EH (cell line): ENCODE results near the gene EGLN2.
A peak's percentile ranks its signal among the peaks of the same experiment; 100 is the strongest.
"Not testable (repeated sequence)": the region's sequence is repeated elsewhere in the genome, so short reads cannot be mapped to it uniquely, and the experiment has no call there.

ENCODE experiments used
- DNase-seq: peaks from one replicate; pipeline ENCODE4 v3.0.0-alpha.2; 2015; ENCODE audit warnings: low read depth

EGLN2 gene

DNA sequence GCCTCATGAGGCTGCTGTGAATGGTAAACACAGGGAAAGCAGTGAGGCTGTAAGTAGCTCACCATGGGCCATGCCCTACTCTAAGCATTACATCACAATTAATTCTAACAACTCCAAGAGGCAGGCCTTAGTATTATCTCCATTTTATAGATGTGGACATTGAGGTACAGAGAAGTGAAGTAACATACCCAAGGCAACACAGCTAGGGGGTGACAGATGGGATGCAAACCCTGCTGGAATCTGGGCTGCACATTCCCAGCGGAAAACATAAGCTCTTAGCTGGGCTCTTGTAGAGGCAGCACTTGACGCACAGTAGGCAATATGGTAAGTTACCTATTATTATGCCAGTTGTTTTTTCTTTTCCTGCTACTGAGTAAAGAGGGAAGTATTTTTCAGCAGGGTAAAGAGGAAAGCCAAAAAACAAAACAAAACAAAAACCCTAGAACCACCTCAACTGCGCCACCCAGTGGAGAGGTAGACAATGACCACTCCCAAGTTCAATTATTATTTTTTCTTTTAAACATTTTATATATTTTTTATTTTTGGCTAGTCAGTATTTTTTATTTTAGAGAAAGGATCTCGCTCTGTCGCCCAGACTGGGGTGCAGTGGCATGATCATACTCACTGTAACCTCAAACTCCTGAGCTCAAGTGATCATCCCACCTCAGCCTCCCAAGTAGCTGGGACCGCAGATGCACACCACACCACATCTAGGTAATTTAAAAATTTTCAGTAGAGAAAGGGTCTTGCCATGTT lies 20.7 kb downstream of the EGLN2 start:
- peak; percentile 50 for DNase-seq

DNA sequence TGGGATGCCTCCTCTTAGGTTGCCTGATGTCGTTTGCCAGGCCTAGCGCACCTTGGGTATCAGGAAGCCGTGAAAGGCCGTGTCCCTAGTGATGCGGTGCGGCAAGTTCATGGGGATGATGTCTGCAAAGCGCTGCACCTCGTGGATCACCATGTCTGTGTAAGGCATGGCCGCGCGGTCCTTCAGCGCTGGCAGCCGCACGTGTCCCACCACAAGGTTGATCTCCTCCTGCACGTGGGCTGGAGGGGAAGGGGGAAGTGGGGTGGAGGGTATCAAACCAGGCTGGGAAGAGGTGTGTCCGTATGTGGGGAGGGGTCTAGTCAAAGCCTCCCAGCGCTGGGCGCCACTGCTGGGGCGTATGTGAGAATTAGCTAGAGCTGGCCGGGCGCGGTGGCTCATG lies 23.2 kb downstream of the EGLN2 start:
- no peak for DNase-seq

DNA sequence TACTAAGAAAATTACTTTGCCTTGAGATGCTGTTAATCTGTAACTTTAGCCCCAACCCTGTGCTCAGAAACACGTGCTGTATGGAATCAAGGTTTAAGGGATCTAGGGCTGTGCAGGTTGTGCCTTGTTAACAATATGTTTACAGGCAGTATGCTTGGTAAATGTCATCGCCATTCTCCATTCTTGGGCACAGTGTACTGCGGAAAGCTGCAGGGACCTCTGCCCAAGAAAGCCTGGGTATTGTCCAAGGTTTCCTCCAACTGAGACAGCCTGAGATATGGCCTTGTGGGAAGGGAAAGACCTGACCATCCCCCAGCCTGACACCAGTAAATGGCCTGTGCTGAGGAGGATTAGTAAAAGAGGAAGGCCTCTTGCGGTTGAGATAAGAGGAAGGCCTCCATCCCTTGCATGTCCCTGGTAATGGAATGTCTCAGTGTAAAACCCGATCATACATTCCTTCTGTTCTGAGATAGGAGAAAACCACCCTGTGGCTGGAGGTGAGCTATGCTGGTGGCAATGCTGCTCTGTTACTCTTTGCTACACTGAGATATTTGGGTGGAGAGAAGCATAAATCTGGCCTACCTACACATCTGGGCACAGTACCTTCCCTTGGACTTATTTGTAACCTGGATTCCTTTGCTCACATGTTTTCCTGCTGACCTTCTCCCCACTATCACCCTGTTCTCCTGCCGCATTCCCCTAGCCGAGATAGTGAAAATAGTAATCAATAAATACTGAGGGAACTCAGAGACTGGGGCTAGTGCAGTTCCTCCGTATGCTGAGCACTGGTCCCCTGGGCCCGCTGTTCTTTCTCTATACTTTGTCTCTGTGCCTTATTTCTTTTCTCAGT lies 23.9 kb downstream of the EGLN2 start:
- peak; percentile 38 for DNase-seq

DNA sequence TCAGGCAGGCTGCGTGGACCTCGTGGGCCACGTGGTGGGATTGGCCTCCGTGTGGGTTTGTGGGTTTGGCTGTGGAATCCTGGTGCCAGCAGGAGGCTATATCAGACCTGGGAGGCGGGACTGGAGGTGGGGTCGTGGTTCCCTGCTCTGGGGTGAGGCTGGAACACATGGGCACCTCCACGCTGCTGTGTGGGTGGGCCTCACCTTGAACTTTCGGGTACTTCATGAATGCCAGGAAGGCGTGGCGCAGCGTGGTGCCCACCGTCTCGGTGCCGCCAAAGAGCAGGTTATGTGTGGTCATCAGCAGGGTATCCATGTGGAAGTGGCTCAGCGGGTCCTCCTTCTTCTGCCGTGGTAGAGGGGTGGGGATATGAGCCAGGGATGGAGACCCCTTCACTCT lies 25.9 kb downstream of the EGLN2 start:
- not testable (repeated sequence) for DNase-seq

DNA sequence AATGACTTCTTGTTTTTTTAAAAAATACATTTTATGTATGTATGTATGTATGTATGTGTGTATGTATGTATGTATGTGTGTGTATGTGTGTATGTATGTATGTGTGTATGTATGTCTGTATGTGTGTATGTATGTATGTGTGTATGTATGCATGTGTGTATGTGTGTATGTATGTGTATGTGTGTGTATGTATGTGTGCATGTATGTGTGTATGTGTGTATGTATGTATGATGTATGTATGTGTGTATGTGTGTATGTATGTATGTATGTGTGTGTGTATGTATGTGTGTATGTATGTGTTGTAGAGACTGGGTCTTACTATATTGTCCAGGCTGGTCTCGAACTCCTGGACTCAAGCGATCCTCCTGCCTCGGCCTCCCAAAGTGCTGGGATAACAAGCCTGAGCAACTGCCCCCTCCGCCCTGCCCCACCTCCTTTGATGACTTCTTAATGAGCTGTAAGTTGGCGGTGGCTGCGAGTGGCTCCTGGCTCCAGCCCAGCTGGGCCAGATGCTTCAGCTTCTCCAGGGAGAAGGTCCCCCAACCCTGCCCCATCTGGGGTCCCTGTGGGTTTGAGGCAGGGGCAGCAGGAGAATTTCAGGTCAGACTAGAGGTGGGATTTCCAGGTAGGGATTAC lies 26.6 kb downstream of the EGLN2 start:
- not testable (repeated sequence) for DNase-seq

DNA sequence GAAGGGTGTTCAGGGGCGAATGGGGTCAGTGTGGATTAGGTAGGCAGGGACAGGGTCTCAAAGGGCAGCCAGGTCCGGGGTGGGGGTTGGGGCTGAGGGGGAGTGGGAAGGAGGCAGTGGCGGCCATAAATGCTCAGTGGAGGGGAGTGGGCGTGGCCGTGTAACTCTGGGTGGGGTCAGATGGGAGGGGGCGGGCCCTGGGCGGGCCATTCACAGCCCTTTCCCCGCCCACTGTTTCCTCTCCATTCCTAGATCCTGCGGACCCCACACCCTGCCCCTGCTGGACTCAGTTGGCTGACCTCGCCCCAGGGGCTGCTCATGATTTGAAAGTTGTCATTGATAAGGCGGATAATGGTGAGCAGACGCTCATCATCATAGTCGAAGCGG lies 27.3 kb downstream of the EGLN2 start:
- not testable (repeated sequence) for DNase-seq

DNA sequence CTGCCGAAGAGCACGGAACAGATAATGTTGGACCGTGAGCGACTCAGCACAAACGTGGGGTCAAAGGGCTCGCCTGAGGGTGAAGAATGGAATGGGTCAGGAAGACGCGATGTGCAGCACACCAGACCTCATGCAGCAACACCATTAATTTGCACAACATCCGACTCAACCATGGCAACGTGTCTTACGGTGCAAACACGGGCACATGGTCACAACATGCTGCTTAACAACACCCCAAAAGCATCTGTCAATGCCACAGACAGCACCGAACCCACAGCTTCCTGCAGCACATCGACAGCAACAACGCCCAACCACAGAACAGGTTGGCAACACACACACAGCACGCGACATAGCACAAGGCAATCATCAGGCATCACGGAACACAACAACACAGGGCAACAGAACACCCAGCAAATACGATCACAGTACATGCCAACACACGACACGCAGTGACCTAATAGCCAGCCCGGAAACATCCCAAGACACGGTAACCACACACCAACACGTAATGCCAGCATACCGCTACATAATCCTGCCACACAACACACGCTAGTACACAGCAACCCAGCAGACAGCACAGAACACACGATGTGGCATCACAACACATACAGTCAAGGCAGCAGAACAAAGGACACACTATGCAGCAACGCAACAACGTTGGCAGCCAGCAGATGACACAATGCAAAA lies 27.9 kb downstream of the EGLN2 start:
- not testable (repeated sequence) for DNase-seq

DNA sequence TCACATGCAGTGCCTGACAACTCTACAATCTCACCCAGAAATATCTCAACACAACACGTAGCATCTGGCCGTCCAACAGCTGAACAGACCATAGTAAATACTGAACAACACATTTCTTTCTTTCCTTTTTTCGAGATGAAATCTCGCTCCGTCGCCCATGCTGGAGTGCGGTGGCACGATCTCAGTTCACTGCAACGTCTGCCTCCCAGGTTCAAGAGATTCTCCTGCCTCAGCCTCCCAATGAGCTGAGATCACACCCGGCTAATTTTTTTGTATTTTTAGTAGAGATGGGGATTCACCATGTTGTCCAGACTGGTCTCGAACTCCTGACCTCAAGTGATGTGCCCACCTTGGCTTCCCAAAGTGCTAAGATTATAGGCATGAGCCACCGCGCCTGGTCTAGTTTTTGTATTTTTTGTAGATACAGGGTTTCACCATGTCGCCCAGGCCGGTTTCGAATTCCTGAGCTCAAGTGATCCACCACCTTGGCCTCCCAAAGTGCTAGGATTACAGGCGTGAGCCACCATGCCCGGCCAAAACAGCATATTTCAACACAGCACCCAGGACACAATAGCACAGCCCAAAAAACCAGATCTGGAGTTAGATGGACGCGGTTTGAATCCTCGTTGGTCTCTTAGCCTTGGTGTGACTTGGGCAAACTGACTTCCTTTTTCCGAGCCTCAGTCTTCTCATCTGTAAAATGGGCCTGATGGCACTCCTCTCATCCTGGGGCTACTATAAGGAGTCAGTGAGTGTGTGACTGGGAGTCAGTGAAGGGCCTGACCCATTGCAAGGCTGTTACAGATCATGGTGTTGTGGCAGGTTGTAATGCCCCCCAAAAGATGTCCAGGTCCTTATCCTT lies 28.6 kb downstream of the EGLN2 start:
- no peak for DNase-seq

DNA sequence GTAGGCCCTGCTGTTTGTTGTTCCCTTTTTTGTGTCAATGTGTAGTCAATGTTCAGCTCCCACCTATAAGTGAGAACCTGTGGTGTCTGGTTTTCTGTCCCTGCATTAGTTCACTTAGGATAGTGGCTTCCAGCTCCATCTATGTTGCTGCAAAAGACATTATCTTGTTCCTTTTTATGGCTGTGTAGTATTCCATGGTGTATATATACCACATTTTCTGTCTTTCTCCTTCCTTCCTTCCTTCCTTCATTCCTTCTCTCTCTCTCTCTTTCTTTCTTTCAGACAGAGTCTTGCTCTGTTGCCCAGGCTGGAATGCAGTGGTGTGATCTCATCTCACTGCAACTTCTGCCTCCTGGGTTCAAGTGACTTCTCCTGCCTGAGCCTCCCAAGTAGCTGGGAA lies 30.2 kb downstream of the EGLN2 start:
- DNase-seq, result no peak

DNA sequence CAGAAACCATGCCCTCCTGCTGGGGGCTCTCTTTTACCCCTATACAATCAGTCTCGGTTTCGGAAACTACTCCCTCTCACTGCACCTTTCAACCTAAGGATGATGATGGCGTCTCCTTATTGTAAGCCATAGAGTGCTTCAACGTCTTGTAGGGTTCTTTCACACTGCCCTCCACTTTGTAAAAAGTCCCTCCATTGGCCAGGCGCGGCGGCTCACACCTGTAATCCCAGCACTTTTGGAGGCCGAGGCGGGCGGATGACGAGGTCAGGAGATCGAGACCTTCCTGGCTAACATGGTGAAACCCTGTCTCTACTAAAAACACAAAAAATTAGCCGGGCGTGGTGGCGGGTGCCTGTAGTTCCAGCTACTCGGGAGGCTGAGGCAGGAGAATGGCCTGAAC lies 31.8 kb downstream of the EGLN2 start:
- DNase-seq, result not testable (repeated sequence)

DNA sequence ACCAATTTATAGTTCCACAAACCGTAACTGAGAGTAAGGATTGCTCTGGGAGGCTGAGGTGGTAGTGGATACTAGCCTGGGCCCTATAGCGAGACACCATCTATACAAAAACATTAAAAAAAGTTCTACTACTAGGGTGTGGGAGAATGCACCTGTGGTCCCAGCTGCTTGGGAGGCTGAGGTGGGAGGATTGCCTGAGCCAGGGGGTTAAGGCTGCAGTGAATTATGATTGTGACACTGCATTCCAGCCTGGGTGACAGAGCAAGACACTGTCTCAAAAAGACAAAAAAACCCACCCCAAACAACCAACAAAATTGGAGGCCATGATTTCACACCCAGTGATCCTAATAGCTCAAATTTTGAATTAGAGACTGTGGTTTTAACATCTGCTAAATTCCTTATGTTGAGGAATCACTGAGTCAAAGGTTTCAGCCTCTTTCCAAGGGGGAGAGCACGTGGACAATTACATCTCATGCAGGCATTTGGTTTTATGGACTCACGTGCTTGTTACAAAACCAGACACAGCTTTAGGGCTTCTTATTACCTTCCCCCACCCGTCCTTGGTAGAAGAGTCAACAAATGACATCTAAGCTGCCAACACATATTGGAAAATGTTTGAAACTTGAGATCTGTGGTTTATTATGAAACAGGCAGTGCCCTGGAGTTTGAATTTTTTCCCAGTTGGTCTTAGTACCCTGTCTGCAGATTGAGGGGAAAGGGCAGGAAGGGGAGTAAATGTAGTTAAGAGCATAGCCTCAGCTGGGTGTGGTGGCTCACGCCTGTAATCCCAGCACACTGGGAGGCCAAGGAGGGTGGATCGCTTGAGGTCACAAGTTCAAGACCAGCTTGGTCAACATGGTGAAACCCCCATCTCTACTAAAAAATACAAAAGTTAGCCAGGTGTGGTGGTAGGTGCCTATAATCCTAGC lies 32.8 kb downstream of the EGLN2 start:
- peak; percentile 99 for DNase-seq

DNA sequence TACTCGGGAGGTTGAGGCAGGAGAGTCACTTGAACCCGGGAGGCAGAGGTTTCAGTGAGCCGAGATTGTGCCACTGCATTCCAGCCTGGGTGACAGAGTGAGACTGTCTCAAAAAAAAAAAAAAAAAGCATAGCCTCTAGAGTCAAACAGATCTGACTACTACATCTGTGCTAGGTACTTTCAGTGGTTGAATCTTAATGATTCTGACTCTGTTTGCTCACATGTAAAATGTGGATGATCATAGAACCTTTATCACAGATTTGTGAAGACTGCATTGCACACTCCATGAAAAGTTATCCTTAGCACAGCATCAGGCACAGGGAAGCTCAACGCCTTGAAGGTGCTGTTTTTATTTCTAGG lies 33.4 kb downstream of the EGLN2 start:
- DNase-seq, result not testable (repeated sequence)

DNA sequence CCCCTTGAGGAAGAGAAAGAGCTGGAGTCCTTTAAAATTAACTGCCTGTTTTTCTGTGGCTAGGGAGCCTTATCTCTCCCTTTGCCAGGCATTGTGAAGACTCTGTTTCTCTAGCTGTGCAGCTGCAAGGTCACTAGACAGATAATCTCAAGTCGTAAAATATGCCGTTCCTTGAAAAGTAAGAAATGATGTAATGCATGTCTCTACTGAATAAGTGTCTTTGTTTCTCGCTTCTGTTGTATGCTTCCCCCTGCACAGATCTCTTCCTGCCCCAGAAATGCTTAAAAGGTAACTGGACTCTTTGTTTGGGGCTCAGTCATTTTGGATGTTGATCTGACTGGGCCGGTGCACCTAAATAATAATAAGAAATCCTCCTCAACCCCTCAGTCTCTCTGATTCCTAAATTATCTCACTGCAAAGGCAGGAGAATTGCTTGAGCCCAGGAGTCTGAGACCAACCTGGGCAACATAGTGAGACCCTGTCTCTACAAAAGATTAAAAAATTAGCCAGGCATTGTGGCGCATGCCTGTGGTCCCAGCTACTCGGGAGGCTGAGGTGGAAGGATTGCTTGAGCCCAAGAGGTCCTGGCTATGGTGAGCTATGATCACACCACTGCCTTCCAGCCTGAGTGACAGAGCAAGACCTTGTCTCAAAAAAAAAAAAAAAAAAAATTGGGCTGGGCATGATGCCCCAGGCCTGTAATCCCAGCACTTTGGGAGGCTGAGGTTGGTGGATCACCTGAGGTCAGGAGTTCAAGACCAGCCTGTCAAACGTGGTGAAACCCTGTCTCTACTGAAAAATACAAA lies 34.9 kb downstream of the EGLN2 start:
- DNase-seq, result not testable (repeated sequence)

DNA sequence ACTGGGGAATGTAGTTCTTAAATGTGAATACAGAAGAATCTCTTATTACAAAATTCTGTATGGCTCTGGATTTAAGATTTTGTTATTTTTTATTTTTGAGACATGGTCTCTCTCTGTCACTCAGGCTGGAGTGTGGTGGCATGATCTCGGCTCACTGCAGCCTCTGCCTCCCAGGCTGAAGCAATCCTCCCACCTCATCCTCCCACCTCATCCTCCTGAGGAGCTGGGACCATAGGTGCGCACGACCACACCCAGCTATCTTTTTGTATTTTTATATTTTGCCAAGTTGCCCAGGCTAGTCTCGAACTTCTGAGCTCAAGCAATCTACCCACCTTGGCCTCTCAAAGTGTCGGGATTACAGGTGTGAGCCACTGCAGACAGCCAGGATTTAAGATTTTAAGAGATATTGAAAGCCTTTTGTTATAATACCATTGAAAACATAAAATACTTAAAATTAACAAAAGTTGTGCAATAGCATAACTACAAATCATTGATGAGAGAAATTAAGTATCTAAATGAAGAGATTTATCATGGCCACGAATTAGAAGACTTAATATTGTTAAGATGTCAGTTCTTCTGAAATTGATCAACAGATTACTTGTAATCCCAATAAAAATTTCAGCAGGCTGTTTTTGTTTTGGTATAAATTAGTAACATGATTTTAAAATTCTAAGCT lies 37.9 kb downstream of the EGLN2 start:
- DNase-seq, result no peak

DNA sequence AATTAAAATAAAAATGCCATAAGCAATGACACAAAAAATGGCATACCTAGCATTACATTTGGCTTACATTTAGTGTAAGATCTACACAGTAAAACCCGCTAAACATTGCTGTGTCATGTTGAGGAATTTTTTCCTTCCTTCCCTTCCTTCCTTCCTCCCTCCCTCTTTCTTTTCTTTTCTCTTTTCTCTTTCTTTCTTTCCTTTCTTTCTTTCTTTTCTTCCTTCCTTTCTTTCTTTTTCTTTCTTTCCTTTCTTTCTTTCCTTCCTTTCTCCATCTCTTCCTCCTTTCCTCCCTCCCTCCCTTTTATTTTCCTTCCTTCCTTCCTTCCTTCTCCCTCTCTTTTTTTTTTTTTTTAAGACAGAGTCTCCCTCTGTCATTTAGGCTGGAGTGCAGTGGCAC lies 39.5 kb downstream of the EGLN2 start:
- DNase-seq, result not testable (repeated sequence)

DNA sequence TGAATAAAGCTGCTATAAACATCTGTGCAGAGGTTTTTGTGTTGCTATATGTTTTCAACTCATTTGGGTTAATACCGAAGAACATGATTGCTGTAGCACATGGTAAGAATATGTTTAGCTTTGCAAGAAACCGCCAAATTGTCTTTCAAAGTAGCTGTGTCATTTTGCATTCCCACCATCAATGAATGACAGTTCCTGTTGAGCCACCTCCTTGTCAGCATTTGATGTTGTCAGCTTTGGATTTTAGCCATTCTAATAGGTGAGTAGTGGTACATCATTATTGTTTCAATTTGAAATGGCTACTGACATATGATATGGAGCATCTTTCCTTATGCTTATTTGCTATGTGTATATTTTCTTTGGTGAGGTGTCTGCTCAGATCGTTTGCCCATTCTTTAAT lies 43.0 kb downstream of the EGLN2 start:
- not testable (repeated sequence) for DNase-seq

DNA sequence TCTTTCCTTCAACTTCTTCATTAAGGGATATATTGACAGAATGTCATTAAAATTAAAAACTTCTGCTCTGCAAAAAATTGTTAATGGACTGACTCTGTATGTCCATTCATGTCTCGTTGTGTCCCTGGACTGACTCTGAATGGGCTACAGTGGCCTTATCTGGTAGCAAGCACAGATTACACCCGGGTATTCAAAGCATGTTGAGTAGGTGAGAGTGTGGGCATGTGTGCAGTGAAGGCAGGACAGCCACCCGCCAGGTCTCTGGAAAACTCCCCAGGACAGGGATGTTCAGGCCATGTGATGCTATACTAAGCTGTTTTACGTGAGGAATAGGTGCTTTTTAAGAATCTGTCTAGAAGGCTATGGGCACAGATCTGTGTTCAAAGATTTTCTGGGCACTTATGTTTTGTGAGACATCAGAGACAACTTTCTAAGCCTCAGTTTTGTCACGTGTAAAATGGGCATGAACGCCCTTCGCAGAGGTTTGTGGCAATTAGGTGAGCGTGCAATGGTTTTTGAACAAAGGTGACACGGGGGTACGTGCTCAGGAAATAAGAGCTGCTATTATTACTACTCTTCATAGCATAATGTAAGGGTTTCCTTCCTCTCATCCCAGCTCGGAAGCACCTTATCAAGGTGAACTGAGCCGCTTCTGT lies 44.1 kb downstream of the EGLN2 start:
- DNase-seq, result not testable (repeated sequence)

DNA sequence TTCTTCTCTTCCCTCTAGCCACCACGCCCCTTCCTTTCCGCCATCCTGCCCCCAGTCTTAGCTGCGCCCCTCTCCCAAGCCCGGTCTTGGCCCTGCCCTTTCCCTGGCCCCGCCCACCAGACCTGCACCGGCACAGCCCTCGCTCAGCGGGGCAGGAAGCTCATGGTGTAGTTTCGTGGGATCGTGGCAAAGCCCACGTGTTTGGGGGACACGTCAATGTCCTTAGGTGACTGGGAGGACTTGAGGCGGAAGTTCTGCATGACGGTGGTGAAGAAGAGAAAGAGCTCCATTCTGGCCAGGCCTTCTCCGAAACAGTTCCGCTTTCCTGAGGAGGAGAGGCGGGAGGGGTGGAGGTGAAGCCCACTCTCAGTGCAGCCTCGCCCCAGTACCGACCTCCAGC lies 44.7 kb downstream of the EGLN2 start:
- not testable (repeated sequence) for DNase-seq
